Stomach (tissue), 9 donors: ENCODE results near the gene RNF34. TPM values are rescaled to one million over a fixed set of nuclear protein-coding genes. Genes with fewer than 3 reads are reported as not detected.
A peak's percentile ranks its signal among the peaks of the same experiment; 100 is the strongest.

Experiments
- DNase-seq, 2 donors: peaks; one replicate each; pipeline versions ENCODE4 v3.0.0 to v3.0.0-alpha.2; 2013 to 2019
- H3K27ac ChIP-seq, 5 donors: fragments of 200-600 bp in 4 of 5; sonication (generic) in 4 of 5; one replicate each; pipeline ENCODE4 v1.5.1; 2013 to 2019; ENCODE audit warnings: mild to moderate bottlenecking in 1 of 5, moderate library complexity in 1 of 5
- H3K27me3 ChIP-seq, 3 donors: fragments of 200-600 bp; sonication (generic); one replicate each; pipeline ENCODE4 v1.5.1; 2017 to 2019; ENCODE audit warnings: mixed run types in 1 of 3
- H3K36me3 ChIP-seq, 4 donors: fragments of 200-600 bp; sonication (generic); 1 replicate in 3 of 4; 2 replicates in 1 of 4; pipeline ENCODE4 v1.5.1; 2016 to 2019
- H3K4me1 ChIP-seq, 4 donors: fragments of 200-600 bp; sonication (generic); one replicate each; pipeline ENCODE4 v1.5.1; 2016 to 2019
- H3K4me3 ChIP-seq, 4 donors: fragments of 200-600 bp; sonication (generic) in 3 of 4; one replicate each; pipeline ENCODE4 v1.5.1; 2016 to 2019; ENCODE audit warnings: mild to moderate bottlenecking in 1 of 4
- H3K9me3 ChIP-seq, 4 donors: fragments of 200-600 bp; sonication (generic); one replicate each; pipeline ENCODE4 v1.5.1; 2016 to 2019
- CTCF ChIP-seq, 7 experiments: fragments of 450-650 bp in 4 of 7; fragments of 200-600 bp in 3 of 7; sonication (generic) in 3 of 7; IDR thresholded peaks; one replicate each; pipeline ENCODE4 v1.5.1; 2016 to 2019; ENCODE audit warnings: antibody characterized with exemption in 7 of 7, control low read depth in 2 of 7, mild to moderate bottlenecking in 1 of 7
- EP300 ChIP-seq: sonication (generic); formaldehyde crosslinking; IDR thresholded peaks from one replicate; pipeline ENCODE4 v1.6.1; 2017; ENCODE audit warnings: antibody characterized with exemption
- POLR2A ChIP-seq, 4 donors: fragments of 450-650 bp; IDR thresholded peaks; one replicate each; pipeline ENCODE4 v1.6.1; 2016; ENCODE audit warnings: antibody characterized with exemption in 4 of 4, control low read depth in 2 of 4, mild to moderate bottlenecking in 1 of 4, moderate library complexity in 1 of 4
- POLR2AphosphoS5 ChIP-seq, 3 donors: sonication (generic); formaldehyde crosslinking; IDR thresholded peaks; one replicate each; pipeline ENCODE4 v1.6.1; 2016; ENCODE audit warnings: antibody characterized with exemption in 3 of 3
- WGBS, 5 donors: extraction: QIAGEN DNeasy Blood & Tissue Kit in 3 of 5; methylation state at CpG; one replicate each; pipeline versions ENCODE4 v1.1.5 to v1.1.7; 2013 to 2018; 5-methylcytosine and 5-hydroxymethylcytosine counted together
- intact Hi-C: fragments of 100-400 bp; cut with DNase I; formaldehyde crosslinking; loops from one replicate; pipeline ENCODE4 v1.15.1; 2023; ENCODE audit warnings: low total_unique reads
- polyA plus RNA-seq, 3 donors: library from polyadenylated mRNA; stranded (reverse); fragments of 200-250 nt; gene quantifications; one replicate each; pipeline ENCODE4 v1.2.3, GENCODE V29; 2013
- total RNA-seq, 5 donors: library from RNA; depleted of rRNA; stranded (reverse); fragments of >200 nt; gene quantifications; one replicate each; pipeline versions ENCODE4 v1.1.0 to v1.2.3, GENCODE V29; 2014 to 2016
- donor health status: healthy with polysubstance abuse.
- donor health status: Bipolar disorder and iron deficiency.
- donor health status: healthy.

Gene RNF34
- total and polyA plus RNA-seq, 8 donors = 9.8 to 258 (median 34.7) TPM

- H3K4me3 ChIP-seq = no peak overlapping the region
- intact Hi-C loops = no loop called here
Observed at GRCh38 chr12:121454921-121455320, 55.0 kb downstream of the RNF34 start.

GRCh38 chr12:121455766-121456420 lies 56.0 kb downstream of the RNF34 start:
- no peak for TF ChIP-seq EP300
- TF ChIP-seq CTCF (IDR thresholded peaks at IDR 0.05) = no peak
- no peak for TF ChIP-seq POLR2AphosphoS5 (IDR thresholded peaks at IDR 0.05)
- TF ChIP-seq POLR2A (IDR thresholded peaks at IDR 0.05) = no peak
- Histone ChIP-seq H3K36me3 (peaks cover 0 to 25% (median 19%) of the 10 kb centered on the region in 4 donors), H3K27ac (no peak overlapping the region), H3K4me1 (peaks cover 0 to 36% (median 15%) of the 10 kb centered on the region in 4 donors), H3K9me3 (no peaks in the 10 kb centered on the region), H3K27me3 (no peaks in the 10 kb centered on the region), H3K4me3 (no peak overlapping the region)
- 86 to 94% (median 91%) methylated on average over 22 to 23 of the region's 23 CpGs for WGBS, 5 donors
- intact Hi-C loops = no loop called here
- DNase-seq = no peak

More at GRCh38 chr12:121454921-121455320, 55.0 kb downstream of the RNF34 start:
- peaks cover 0 to 29% (median 20%) of the 10 kb centered on the region in 4 donors for H3K36me3 ChIP-seq
- H3K27me3 ChIP-seq = no peaks in the 10 kb centered on the region
- H3K4me1 ChIP-seq = peaks cover 0 to 37% (median 15%) of the 10 kb centered on the region in 4 donors
- H3K9me3 ChIP-seq = no peaks in the 10 kb centered on the region
- 91 to 97% (median 95%) methylated on average over 6 of the region's 6 CpGs for WGBS, 5 donors
- no peak for DNase-seq
- TF ChIP-seq POLR2A (IDR thresholded peaks at IDR 0.05) (no peak), POLR2AphosphoS5 (IDR thresholded peaks at IDR 0.05) (no peak), EP300 (no peak), CTCF (IDR thresholded peaks at IDR 0.05) (no peak)
- no peak overlapping the region for H3K27ac ChIP-seq

GRCh38 chr12:121456551-121456950 lies 56.6 kb downstream of the RNF34 start:
- 80 to 89% (median 89%) methylated on average over 8 of the region's 8 CpGs for WGBS, 5 donors
- no peak overlapping the region for H3K4me3 ChIP-seq
- TF ChIP-seq POLR2AphosphoS5 (IDR thresholded peaks at IDR 0.05) = no peak
- no peak for TF ChIP-seq POLR2A (IDR thresholded peaks at IDR 0.05)
- no peak for TF ChIP-seq EP300
- TF ChIP-seq CTCF (IDR thresholded peaks at IDR 0.05) = no peak
- intact Hi-C loops = no loop called here
- peaks cover 0 to 32% (median 16%) of the 10 kb centered on the region in 4 donors for H3K4me1 ChIP-seq
- H3K36me3 ChIP-seq = peaks cover 0 to 18% (median 15%) of the 10 kb centered on the region in 4 donors
- H3K27me3 ChIP-seq = no peaks in the 10 kb centered on the region
- DNase-seq = no peak
- H3K9me3 ChIP-seq = no peaks in the 10 kb centered on the region
- H3K27ac ChIP-seq = no peak overlapping the region

- TF ChIP-seq CTCF (IDR thresholded peaks at IDR 0.05) = no peak
- TF ChIP-seq EP300 = no peak
- TF ChIP-seq POLR2A (IDR thresholded peaks at IDR 0.05) = no peak
- no peak for TF ChIP-seq POLR2AphosphoS5 (IDR thresholded peaks at IDR 0.05)
- Histone ChIP-seq H3K27me3 (no peaks in the 10 kb centered on the region), H3K36me3 (peaks cover 0 to 4% (median 0%) of the 10 kb centered on the region in 4 donors), H3K9me3 (no peaks in the 10 kb centered on the region), H3K4me1 (peaks cover 5 to 14% (median 10%) of the 10 kb centered on the region in 4 donors), H3K27ac (peak overlapping the region in 1 of 5 donors; percentile 0), H3K4me3 (no peak overlapping the region)
- 88 to 95% (median 90%) methylated on average over 5 of the region's 5 CpGs for WGBS, 5 donors
- intact Hi-C loops = no loop called here
- no peak for DNase-seq
Observed at GRCh38 chr12:121461048-121461447, 61.1 kb downstream of the RNF34 start.
